ENCODE results near the gene RAB3C. TPM values are rescaled to one million over a fixed set of nuclear protein-coding genes. Genes with fewer than 3 reads are reported as not detected.

RAB3C gene
- total and polyA plus RNA-seq, 10 donors = 0.06 to 2.0 (median 0.21) TPM; not detected in 2

DNA sequence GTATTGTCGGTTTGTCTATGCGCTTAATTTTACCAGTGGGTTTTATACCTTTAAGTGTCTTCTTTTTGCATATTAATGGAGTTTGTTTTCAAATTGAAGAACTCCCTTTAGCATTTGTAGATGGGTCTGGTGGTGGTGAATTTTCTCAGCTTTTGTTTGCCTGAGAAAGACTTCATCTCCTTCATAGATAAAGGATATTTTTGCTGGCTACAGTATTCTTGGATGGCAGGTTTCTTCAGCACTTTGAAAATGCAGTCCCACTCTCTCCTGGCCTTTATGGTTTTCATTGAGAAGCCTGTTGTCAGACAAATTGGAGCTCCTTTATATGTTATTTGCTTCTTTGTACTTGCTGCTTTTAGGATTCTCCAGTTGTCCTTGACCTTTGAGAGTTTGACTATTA lies 142.1 kb downstream of the RAB3C start:
- H3K27ac ChIP-seq = no peak overlapping the region
- DNase-seq = no peak
- 94 to 98% (median 95%) methylated on average over 2 of the region's 2 CpGs for WGBS, 5 donors
- no peak for TF ChIP-seq POLR2AphosphoS5 (IDR thresholded peaks at IDR 0.05)
- TF ChIP-seq, protein P1, sequence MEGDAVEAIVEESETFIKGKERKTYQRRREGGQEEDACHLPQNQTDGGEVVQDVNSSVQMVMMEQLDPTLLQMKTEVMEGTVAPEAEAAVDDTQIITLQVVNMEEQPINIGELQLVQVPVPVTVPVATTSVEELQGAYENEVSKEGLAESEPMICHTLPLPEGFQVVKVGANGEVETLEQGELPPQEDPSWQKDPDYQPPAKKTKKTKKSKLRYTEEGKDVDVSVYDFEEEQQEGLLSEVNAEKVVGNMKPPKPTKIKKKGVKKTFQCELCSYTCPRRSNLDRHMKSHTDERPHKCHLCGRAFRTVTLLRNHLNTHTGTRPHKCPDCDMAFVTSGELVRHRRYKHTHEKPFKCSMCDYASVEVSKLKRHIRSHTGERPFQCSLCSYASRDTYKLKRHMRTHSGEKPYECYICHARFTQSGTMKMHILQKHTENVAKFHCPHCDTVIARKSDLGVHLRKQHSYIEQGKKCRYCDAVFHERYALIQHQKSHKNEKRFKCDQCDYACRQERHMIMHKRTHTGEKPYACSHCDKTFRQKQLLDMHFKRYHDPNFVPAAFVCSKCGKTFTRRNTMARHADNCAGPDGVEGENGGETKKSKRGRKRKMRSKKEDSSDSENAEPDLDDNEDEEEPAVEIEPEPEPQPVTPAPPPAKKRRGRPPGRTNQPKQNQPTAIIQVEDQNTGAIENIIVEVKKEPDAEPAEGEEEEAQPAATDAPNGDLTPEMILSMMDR (IDR thresholded peaks at IDR 0.05 in 8 of 11, conservative IDR thresholded peaks at IDR 0.05 in 3 of 11) = no peak
- no peak for TF ChIP-seq POLR2A (IDR thresholded peaks at IDR 0.05)
- H3K4me1 ChIP-seq = no peaks in the 10 kb centered on the region
- H3K9me3 ChIP-seq = peaks cover 0 to 26% (median 20%) of the 10 kb centered on the region in 8 donors
- H3K4me3 ChIP-seq = no peak overlapping the region
- no peaks in the 10 kb centered on the region for H3K27me3 ChIP-seq (replicated peaks in 1 of 7)
- H3K36me3 ChIP-seq = no peaks in the 10 kb centered on the region
- intact Hi-C loops (cut with DNase I; ENCODE audit: low total_unique reads) = no loop called here

DNA sequence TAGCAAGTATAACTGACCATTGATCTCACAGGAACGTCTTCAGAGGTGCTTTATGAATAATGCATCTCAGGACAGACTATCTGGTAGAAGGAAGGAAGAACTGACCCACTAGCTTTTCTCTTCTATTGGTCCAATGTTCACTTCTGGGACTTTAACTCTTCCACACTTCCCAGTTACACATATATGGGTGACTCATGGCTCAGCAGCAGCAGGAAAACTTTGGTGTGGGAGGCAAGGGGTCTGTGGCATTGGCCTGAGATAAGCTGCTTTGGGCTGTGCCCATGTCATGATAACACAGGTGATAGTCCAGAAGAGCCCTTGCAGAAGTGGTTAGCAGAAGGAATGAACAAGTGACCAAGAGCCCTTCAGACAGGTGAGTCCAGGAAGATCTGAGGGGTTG lies 148.8 kb downstream of the RAB3C start:
- H3K27ac ChIP-seq = no peak overlapping the region
- intact Hi-C loops (cut with DNase I; ENCODE audit: low total_unique reads) = no loop called here
- no peak overlapping the region for H3K4me3 ChIP-seq
- H3K4me1 ChIP-seq = no peaks in the 10 kb centered on the region
- H3K36me3 ChIP-seq = no peaks in the 10 kb centered on the region
- WGBS, 5 donors = 69 to 93% (median 82%) methylated on average over 1 of the region's 1 CpG
- no peak for DNase-seq
- H3K27me3 ChIP-seq (replicated peaks in 1 of 7) = no peaks in the 10 kb centered on the region
- H3K9me3 ChIP-seq = peaks cover 0 to under 1% (median 0%) of the 10 kb centered on the region in 8 donors
- TF ChIP-seq POLR2A (IDR thresholded peaks at IDR 0.05) = no peak

DNA sequence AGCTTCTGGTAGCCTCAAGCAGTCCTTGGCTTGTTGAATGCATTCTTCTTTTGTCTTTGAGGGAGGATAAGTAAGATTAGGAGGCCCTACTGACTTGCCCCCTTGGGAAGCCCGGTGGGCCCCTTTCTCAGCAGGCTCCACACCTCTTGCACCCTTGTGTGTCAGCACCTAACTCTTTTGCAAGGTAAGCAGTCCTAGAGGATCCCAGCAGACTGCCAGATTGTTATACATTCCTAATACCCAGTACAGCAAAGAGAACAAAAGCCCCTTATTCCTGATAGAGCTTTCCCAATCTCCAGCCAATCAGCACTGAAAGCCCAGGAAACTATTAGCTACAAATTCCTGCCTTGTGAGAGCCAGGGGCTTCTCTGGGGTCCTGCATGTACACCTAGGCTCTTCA lies 152.8 kb downstream of the RAB3C start:
- Histone ChIP-seq H3K4me1 (no peaks in the 10 kb centered on the region), H3K9me3 (no peaks in the 10 kb centered on the region), H3K36me3 (no peaks in the 10 kb centered on the region), H3K27me3 (replicated peaks in 1 of 7) (no peaks in the 10 kb centered on the region), H3K27ac (no peak overlapping the region), H3K4me3 (no peak overlapping the region)
- no peak for DNase-seq
- intact Hi-C loops (cut with DNase I; ENCODE audit: low total_unique reads) = no loop called here
- 50 to 96% (median 88%) methylated on average over 1 of the region's 1 CpG for WGBS, 5 donors
- no peak for TF ChIP-seq POLR2A (IDR thresholded peaks at IDR 0.05)
- no peak for TF ChIP-seq POLR2AphosphoS5 (IDR thresholded peaks at IDR 0.05)
- TF ChIP-seq, protein P1 (IDR thresholded peaks at IDR 0.05 in 8 of 11, conservative IDR thresholded peaks at IDR 0.05 in 3 of 11) = no peak

DNA sequence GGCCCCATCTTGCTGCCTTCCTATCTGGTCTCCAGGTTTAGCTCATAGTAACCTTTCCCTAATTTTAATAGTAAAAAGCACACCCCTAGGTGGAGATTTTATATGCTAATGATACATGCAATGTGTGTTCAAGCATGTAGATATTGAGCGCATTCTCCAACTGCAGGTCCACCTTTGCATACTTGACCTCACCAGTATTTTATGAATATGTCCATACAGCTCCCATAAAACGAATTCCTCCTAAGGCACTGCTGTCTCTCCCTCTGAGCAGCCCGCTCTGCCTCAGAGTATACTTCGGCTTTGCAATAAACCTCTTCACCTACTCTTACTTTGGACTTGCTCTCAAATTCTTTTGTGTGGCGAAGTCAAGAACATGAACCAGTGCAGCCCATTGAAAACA lies 153.3 kb downstream of the RAB3C start:
- no peaks in the 10 kb centered on the region for H3K36me3 ChIP-seq
- H3K27me3 ChIP-seq (replicated peaks in 1 of 7) = no peaks in the 10 kb centered on the region
- WGBS, 5 donors = 89 to 94% (median 90%) methylated on average over 5 of the region's 5 CpGs
- TF ChIP-seq, protein P1 (IDR thresholded peaks at IDR 0.05 in 8 of 11, conservative IDR thresholded peaks at IDR 0.05 in 3 of 11) = no peak
- TF ChIP-seq POLR2AphosphoS5 (IDR thresholded peaks at IDR 0.05) (no peak), POLR2A (IDR thresholded peaks at IDR 0.05) (no peak)
- no peak overlapping the region for H3K4me3 ChIP-seq
- H3K9me3 ChIP-seq = no peaks in the 10 kb centered on the region
- no peak for DNase-seq
- H3K27ac ChIP-seq = no peak overlapping the region
- no peaks in the 10 kb centered on the region for H3K4me1 ChIP-seq
- intact Hi-C loops (cut with DNase I; ENCODE audit: low total_unique reads) = no loop called here

DNA sequence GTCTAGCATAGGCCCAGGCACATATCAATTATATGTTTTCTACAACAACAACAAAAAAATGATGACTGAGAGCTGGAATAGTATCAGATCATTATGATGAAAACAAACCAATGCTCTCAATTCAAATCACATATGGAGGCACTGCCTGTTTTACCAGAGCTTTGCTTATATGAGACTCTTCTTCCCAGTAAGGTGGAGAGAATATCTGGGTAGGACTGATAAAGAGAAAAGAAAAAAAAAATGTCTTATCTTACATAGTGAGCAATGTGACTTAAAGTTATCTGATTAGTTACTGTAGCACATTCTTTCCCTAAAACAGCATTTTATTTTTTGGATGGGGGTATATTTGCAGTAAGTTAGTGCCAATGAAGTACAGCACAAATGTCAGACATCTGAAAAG lies 154.8 kb downstream of the RAB3C start:
- Histone ChIP-seq H3K27ac (no peak overlapping the region), H3K27me3 (replicated peaks in 1 of 7) (no peaks in the 10 kb centered on the region), H3K9me3 (no peaks in the 10 kb centered on the region), H3K4me3 (no peak overlapping the region), H3K36me3 (no peaks in the 10 kb centered on the region), H3K4me1 (no peaks in the 10 kb centered on the region)
- TF ChIP-seq POLR2A (IDR thresholded peaks at IDR 0.05) = no peak
- TF ChIP-seq, protein P1 (IDR thresholded peaks at IDR 0.05 in 8 of 11, conservative IDR thresholded peaks at IDR 0.05 in 3 of 11) = no peak
- no peak for TF ChIP-seq POLR2AphosphoS5 (IDR thresholded peaks at IDR 0.05)
- intact Hi-C loops (cut with DNase I; ENCODE audit: low total_unique reads) = no loop called here
- no peak for DNase-seq

Data from spleen (tissue), 11 donors.